ENCODE results near the gene SMARCE1. TPM values are rescaled to one million over a fixed set of nuclear protein-coding genes. Genes with fewer than 3 reads are reported as not detected.

Gene SMARCE1
- total and polyA plus RNA-seq, 2 experiments from 2014 or later: 99.9 to 103 TPM

- no peak for DNase-seq (ENCODE audit: low spot score)
- no peaks in the 10 kb centered on the region for H3K9me3 ChIP-seq (ENCODE audit: low read depth)
- H4K20me1 ChIP-seq (ENCODE audit: insufficient read depth, poor library complexity, severe bottlenecking): no peaks in the 10 kb centered on the region
- WGBS (ENCODE audit: low lambda C conversion rate, missing lambda C conversion rate): 59% methylated on average over 5 of the region's 5 CpGs
- H3K27me3 ChIP-seq: peaks cover 4% of the 10 kb centered on the region
- no peaks in the 10 kb centered on the region for H3K79me2 ChIP-seq
- peak overlapping the region; percentile 14 for H3K27ac ChIP-seq
- no peaks in the 10 kb centered on the region for H3K36me3 ChIP-seq (replicated peaks; ENCODE audit: insufficient read depth, low read depth)
- H3K4me2 ChIP-seq: no peak overlapping the region
- no peak overlapping the region for H2AFZ ChIP-seq
- no peaks in the 10 kb centered on the region for H3K9me2 ChIP-seq (replicated peaks; ENCODE audit: insufficient read depth)
- H3K4me3 ChIP-seq: no peak overlapping the region
- peaks cover 10% of the 10 kb centered on the region for H3K4me1 ChIP-seq (ENCODE audit: insufficient read depth)
- no peak for TF ChIP-seq CTCF (IDR thresholded peaks at IDR 0.05; ENCODE audit: poor library complexity)
- TF ChIP-seq EZH2phosphoT487 (IDR thresholded peaks at IDR 0.05; ENCODE audit: low read depth, severe bottlenecking, unreplicated experiment): no peak
- no peak for TF ChIP-seq EZH2 (IDR thresholded peaks at IDR 0.05; ENCODE audit: borderline replicate concordance)
Measured at GRCh38 chr17:40625311-40625710, 22.3 kb downstream of the SMARCE1 start.

- no peak for DNase-seq (ENCODE audit: low spot score)
- Histone ChIP-seq H3K27me3 (peaks cover 4% of the 10 kb centered on the region), H3K79me2 (no peaks in the 10 kb centered on the region), H3K4me2 (no peak overlapping the region), H3K36me3 (replicated peaks; ENCODE audit: insufficient read depth, low read depth) (no peaks in the 10 kb centered on the region), H3K4me1 (ENCODE audit: insufficient read depth) (peaks cover 13% of the 10 kb centered on the region), H3K27ac (no peak overlapping the region), H2AFZ (no peak overlapping the region), H3K4me3 (no peak overlapping the region), H3K9me2 (replicated peaks; ENCODE audit: insufficient read depth) (no peaks in the 10 kb centered on the region), H3K9me3 (ENCODE audit: low read depth) (no peaks in the 10 kb centered on the region), H4K20me1 (ENCODE audit: insufficient read depth, poor library complexity, severe bottlenecking) (no peaks in the 10 kb centered on the region)
- 86% methylated on average over 12 of the region's 12 CpGs for WGBS (ENCODE audit: low lambda C conversion rate, missing lambda C conversion rate)
- TF ChIP-seq CTCF (IDR thresholded peaks at IDR 0.05; ENCODE audit: poor library complexity): no peak
- no peak for TF ChIP-seq EZH2phosphoT487 (IDR thresholded peaks at IDR 0.05; ENCODE audit: low read depth, severe bottlenecking, unreplicated experiment)
- no peak for TF ChIP-seq EZH2 (IDR thresholded peaks at IDR 0.05; ENCODE audit: borderline replicate concordance)
Measured at GRCh38 chr17:40623419-40624210, 24.0 kb downstream of the SMARCE1 start.

- Histone ChIP-seq H3K9me2 (replicated peaks; ENCODE audit: insufficient read depth) (no peaks in the 10 kb centered on the region), H3K4me2 (no peak overlapping the region), H3K36me3 (replicated peaks; ENCODE audit: insufficient read depth, low read depth) (no peaks in the 10 kb centered on the region), H3K4me1 (ENCODE audit: insufficient read depth) (peaks cover 22% of the 10 kb centered on the region), H3K27me3 (peaks cover 4% of the 10 kb centered on the region), H2AFZ (no peak overlapping the region), H4K20me1 (ENCODE audit: insufficient read depth, poor library complexity, severe bottlenecking) (no peaks in the 10 kb centered on the region), H3K4me3 (no peak overlapping the region), H3K9me3 (ENCODE audit: low read depth) (no peaks in the 10 kb centered on the region), H3K27ac (no peak overlapping the region), H3K79me2 (no peaks in the 10 kb centered on the region)
- TF ChIP-seq EZH2phosphoT487 (IDR thresholded peaks at IDR 0.05; ENCODE audit: low read depth, severe bottlenecking, unreplicated experiment) (no peak), CTCF (IDR thresholded peaks at IDR 0.05; ENCODE audit: poor library complexity) (no peak)
- no peak for DNase-seq (ENCODE audit: low spot score)
- WGBS (ENCODE audit: low lambda C conversion rate, missing lambda C conversion rate): 78% methylated on average over 3 of the region's 3 CpGs
Measured at GRCh38 chr17:40622509-40622928, 25.1 kb downstream of the SMARCE1 start.

All from hepatocyte (in vitro differentiated cells).